GM18873 (cell line): ENCODE measurements around the gene MAP2K3.
"Not testable (repeated sequence)": the region's sequence is repeated elsewhere in the genome, so short reads cannot be mapped to it uniquely, and the experiment has no call there.

Source experiments
- ATAC-seq: cut with Tn5 transposase; IDR thresholded peaks from one replicate; pipeline ENCODE4 v1.9.1; 2021; ENCODE audit warnings: mild to moderate bottlenecking, moderate library complexity, moderate number of reproducible peaks; ENCODE audit not compliant: unreplicated experiment, low FRiP score

Gene MAP2K3

DNA sequence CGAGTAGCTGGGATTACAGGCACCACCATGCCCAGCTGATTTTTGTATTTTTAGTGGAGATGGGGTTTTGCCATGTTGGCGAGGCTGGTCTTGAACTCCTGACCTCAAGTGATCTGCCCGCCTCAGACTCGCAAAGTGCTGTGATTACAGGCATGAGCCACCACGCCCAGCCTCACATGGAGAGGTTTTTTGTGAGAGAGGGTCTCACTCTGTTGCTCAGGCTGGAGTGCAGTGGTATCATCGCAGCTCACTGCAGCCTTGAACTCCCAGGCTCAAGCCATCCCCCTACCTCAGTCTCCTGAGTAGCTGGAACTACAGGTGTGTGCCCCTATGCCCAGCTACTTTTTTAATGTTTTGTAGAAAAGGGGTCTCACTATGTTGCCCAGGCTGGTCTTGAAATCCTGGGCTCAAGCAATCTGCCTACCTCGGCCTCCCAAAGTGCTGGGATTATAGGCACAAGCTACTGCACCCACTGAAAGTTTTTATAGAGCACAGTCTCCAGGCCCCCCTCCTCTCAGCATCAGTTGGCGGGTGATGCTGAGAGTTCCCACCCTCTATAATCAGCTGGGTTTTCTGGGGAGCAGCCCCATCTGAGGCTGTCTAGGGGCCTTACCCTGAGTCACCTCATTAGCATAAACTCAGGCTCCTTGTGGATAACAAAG lies 22.2 kb downstream of the MAP2K3 start:
- not testable (repeated sequence) for ATAC-seq

DNA sequence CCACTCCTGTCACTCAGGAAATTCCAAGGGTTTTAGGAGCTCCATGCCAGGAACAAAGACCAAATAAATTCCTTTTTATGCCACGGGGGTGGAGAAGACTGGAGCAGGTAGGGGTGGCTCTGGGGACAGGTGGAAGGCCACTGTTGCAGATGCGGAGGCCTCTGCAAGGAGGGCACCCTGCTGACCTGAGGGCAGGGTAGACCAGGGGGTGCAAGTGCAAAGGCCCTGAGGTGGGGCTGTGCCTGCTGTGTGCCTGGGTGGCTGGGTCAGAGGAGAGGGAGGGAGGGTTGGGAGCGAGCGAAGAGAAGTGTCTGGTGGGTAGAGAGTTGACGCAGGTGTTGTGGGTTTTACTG lies 22.7 kb downstream of the MAP2K3 start:
- ATAC-seq = not testable (repeated sequence)

- ATAC-seq = not testable (repeated sequence)
These were observed 24.4 kb downstream of the MAP2K3 start for GRCh38 chr17:21308931-21309381.

- not testable (repeated sequence) for ATAC-seq
These were observed 25.7 kb downstream of the MAP2K3 start for GRCh38 chr17:21310061-21310765.

DNA sequence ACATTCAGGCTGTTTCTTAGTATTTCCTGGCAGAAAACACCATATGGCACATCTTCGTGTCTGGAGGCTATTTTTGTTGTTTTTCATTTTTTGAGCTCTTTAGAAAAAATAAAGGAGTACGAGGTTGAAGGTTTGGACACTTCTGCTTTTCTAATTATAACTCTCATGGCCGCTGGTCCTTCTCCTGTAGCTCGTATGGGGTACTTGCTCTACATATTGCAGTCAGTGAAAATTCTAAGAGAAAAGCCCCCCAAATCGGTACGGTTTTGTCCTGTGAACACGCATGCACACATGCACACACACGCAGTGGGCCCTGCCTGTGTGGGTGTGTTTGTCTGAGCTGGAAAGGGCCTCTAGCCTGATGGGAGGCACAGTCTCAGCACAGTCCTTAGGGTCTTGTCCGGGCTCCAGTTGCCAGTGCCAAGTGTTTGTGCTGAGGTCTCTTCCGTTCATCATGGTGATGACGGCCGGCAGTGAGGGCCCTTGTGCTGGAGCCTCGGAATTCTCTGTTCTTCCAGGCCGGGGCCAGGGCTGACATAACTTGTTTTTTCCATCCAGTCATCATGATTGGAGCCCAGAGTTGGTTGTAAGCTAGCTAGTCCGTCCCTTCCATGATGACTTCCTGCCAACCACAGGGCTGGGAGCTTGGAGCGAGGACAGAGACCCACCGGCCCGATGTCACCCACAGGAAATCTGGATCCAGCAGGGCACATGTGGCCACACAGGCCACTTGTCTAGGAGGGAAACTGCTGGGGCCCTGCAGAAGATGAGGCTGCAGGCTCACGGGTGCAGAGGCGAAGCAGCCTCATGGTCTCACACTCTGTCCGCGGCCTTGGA lies 26.5 kb downstream of the MAP2K3 start:
- not testable (repeated sequence) for ATAC-seq

DNA sequence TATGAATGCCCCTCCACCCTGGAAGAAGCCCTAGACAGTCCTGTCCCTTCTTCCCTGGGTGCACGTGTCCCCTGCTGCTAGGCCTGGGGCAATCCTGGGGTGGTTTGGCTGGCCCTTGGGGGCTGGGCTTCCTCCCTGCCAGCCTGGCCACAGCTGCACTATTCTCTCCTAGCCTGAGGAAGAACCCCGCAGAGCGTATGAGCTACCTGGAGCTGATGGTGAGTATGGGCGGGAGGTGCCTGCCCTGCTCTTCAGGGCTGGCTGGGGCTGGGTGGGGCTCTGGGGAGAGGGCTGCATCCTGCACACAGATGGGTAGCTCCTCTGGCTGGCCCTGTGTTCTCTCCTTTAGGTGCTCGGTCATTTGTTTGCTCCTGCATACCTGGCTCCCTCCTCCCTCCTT lies 28.8 kb downstream of the MAP2K3 start:
- no peak for ATAC-seq

DNA sequence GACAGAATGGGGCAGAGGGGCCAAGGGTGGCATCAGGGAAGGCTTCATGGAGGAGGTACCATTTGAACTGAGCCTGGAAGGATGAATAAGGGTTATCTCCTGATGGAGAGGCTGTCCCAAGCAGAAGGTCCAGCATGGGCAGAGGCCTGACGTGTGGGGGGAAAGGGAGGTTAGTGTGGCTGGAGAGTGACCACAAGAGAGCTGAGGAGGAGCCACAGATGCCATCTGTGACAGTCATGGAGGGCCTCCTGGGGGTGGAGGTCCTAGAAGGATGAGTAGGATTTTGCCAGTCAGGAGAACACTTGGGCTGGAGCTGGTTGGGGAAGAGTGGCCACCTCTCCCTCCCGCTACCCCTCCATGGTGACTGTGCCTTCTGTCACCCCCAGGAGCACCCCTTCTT lies 29.2 kb downstream of the MAP2K3 start:
- ATAC-seq = not testable (repeated sequence)

DNA sequence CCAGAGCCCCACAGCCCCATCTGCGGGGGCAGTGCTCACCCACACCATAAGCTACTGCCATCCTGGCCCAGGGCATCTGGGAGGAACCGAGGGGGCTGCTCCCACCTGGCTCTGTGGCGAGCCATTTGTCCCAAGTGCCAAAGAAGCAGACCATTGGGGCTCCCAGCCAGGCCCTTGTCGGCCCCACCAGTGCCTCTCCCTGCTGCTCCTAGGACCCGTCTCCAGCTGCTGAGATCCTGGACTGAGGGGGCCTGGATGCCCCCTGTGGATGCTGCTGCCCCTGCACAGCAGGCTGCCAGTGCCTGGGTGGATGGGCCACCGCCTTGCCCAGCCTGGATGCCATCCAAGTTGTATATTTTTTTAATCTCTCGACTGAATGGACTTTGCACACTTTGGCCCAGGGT lies 29.8 kb downstream of the MAP2K3 start:
- not testable (repeated sequence) for ATAC-seq

GRCh38 chr17:21314701-21315111 lies 30.2 kb downstream of the MAP2K3 start:
- not testable (repeated sequence) for ATAC-seq

- ATAC-seq = not testable (repeated sequence)
These were observed 30.9 kb downstream of the MAP2K3 start for GRCh38 chr17:21315246-21316000.

GRCh38 chr17:21316212-21316886 lies 31.8 kb downstream of the MAP2K3 start:
- not testable (repeated sequence) for ATAC-seq

DNA sequence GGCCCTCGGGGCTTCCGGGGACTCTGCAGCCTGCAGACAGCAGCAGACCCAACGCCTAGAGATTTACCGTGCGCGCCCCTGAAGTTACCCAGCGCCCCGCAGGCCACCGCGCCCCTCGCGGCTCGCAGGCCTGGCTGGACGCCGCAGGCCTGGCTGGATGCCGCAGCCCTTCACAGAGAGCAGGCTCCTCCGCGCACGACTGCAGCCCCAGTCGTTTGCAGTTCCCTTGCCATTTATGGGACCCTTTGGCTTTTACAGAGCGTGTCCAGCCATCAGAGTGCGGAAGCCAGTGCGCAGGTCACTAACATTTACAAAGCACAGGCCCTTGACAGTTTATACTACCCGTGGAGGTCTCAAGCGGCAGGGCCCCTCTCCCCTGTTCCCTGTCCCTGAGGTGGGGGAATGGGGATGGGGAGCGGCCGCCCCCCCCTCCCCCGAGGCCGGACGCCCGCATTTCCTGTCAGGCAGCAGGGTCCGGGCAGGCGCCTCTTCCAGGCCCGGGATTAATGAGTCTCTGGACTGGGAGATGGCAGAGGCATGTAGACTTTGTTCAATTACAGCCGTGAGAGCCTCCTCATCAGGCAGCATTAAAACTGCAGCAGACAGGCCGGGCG lies 32.5 kb downstream of the MAP2K3 start:
- not testable (repeated sequence) for ATAC-seq

GRCh38 chr17:21317821-21318220 lies 33.3 kb downstream of the MAP2K3 start:
- not testable (repeated sequence) for ATAC-seq

GRCh38 chr17:21318439-21318838 lies 33.9 kb downstream of the MAP2K3 start:
- no peak for ATAC-seq

GRCh38 chr17:21318856-21319255 lies 34.3 kb downstream of the MAP2K3 start:
- not testable (repeated sequence) for ATAC-seq

DNA sequence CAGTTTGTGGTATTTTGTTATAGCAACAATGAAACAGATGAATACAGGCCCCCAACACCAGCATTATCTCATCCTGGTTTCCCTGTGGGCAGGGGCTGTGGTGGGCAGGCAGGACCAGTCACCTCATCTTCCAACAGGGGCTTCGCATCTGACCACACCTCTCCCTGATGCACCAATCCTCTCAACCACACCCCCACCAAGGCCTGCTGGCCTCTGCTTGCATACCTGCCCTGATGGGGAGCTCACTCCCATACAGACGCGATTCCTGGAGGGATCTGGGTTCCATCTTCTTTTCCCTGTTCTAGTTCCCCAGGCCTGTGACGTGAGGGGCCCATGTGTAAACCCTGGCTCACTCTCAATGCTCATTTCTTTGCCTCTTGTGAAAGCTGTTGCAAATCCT lies 34.7 kb downstream of the MAP2K3 start:
- not testable (repeated sequence) for ATAC-seq

GRCh38 chr17:21319686-21320375 lies 35.3 kb downstream of the MAP2K3 start:
- ATAC-seq = not testable (repeated sequence)

GRCh38 chr17:21320430-21320829 lies 35.9 kb downstream of the MAP2K3 start:
- ATAC-seq = not testable (repeated sequence)

- not testable (repeated sequence) for ATAC-seq
These were observed 36.5 kb downstream of the MAP2K3 start for GRCh38 chr17:21321061-21321460.
